Stimulated activated CD4-positive, alpha-beta T cell treated with anti-CD3 and anti-CD28 coated beads, Interleukin-1b, Interleukin-23, amount 100 ng/mL, for 4 hours (primary cell): ENCODE data around the gene PDP2.

Experiments used
- DNase-seq, 2 donors: peaks; one replicate each; pipeline ENCODE4 v3.0.0-alpha.2; 2020; ENCODE audit warnings: low read depth in 2 of 2

Gene PDP2

GRCh38 chr16:66935314-66936011 lies 55.1 kb downstream of the PDP2 start, which contains the start of gene CES2:
Gene CES2 (plus strand): TSS chr16:66935516. CDS start chr16:66935636, 120 bp downstream.
- DNase-seq: no peak

GRCh38 chr16:66936462-66936861 lies 56.1 kb downstream of the PDP2 start:
- DNase-seq: no peak

- DNase-seq: no peak
These were observed 56.7 kb downstream of the PDP2 start for GRCh38 chr16:66936889-66937554.

- DNase-seq: no peak
These were observed 57.5 kb downstream of the PDP2 start for GRCh38 chr16:66937725-66938337.

GRCh38 chr16:66939366-66939765 lies 59.1 kb downstream of the PDP2 start:
- no peak for DNase-seq

- no peak for DNase-seq
These were observed 59.9 kb downstream of the PDP2 start for GRCh38 chr16:66940236-66940635.
